ENCODE data around the gene TLE2. TPM values are rescaled to one million over a fixed set of nuclear protein-coding genes. Genes with fewer than 3 reads are reported as not detected.
"Not testable (repeated sequence)": the region's sequence is repeated elsewhere in the genome, so short reads cannot be mapped to it uniquely, and the experiment has no call there.

TLE2 gene
- total and polyA plus RNA-seq, 5 donors from 2014 or later = 3.1 to 9.3 (median 4.2) TPM

DNA sequence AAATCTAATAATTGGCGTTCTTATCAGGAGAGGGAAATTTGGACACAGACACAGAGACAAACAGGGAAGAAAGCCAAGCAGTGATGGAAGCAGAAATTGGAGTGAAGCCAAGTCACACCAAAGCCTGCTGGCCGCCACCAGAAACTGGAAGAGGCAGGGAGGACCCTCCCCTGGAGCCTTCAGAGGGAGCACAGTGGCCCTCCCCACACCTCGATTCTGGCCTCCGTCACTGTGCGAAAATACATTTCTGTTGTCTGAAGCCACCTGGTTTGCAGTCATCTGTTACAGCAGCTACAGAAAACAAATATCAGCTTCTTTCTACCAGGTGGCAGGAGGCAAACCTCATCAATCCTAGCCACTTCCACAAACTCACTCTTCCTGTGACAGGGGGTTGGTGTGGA is 60.0 kb downstream of the TLE2 start:
- H3K4me1 Mint-ChIP-seq = peaks cover 0 to under 1% (median 0%) of the 10 kb centered on the region in 4 donors
- H3K4me3 Mint-ChIP-seq = no peak overlapping the region
- no peak for ATAC-seq (ENCODE audit: low read depth in 2 of 2)

DNA sequence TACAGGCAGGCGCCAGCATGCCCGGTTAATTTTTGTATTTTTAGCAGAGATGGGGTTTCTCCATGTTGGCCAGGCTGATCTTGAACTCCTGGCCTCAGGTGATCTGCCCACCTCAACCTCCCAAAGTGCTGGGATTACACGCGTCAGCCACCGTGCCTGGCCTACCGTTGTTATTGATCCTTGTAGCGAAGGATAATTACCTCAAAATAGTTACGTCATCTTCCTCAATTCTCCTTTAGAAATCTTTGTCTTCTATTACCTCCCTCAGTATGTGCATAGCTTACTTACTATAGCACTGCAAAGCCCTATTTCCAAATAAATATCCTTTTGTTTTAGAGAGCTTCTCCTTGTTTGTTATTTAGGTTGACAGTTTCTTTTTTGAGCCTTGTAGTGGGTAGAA is 61.1 kb downstream of the TLE2 start:
- no peak for ATAC-seq (ENCODE audit: low read depth in 2 of 2)
- Mint-ChIP-seq H3K4me1 (no peaks in the 10 kb centered on the region), H3K36me3 (no peaks in the 10 kb centered on the region), H3K27ac (no peak overlapping the region), H3K4me3 (no peak overlapping the region), H3K27me3 (no peaks in the 10 kb centered on the region), H3K9me3 (no peaks in the 10 kb centered on the region)
- H3K4me3 ChIP-seq (ENCODE audit: low read depth, low read length) = no peak overlapping the region
- H3K27me3 ChIP-seq (ENCODE audit: control insufficient read depth, insufficient read depth, low read length) = no peaks in the 10 kb centered on the region
- no peaks in the 10 kb centered on the region for H3K4me1 ChIP-seq (ENCODE audit: control insufficient read depth, insufficient read depth, low read length, poor library complexity, severe bottlenecking)
- no peaks in the 10 kb centered on the region for H3K9me3 ChIP-seq (ENCODE audit: control insufficient read depth in 2 of 2, low read length in 2 of 2)
- H3K27ac ChIP-seq (ENCODE audit: insufficient read depth, low read length, poor library complexity, severe bottlenecking) = no peak overlapping the region
- DNase-seq = no peak
- H3K36me3 ChIP-seq (ENCODE audit: control insufficient read depth, insufficient read depth, low read length) = no peaks in the 10 kb centered on the region

More for the DNA sequence above, 60.0 kb downstream of the TLE2 start:
- Mint-ChIP-seq H3K27me3 (no peaks in the 10 kb centered on the region), H3K9me3 (no peaks in the 10 kb centered on the region), H3K27ac (no peak overlapping the region), H3K36me3 (no peaks in the 10 kb centered on the region)
- no peaks in the 10 kb centered on the region for H3K36me3 ChIP-seq (ENCODE audit: control insufficient read depth, insufficient read depth, low read length)
- no peak overlapping the region for H3K4me3 ChIP-seq (ENCODE audit: low read depth, low read length)
- H3K9me3 ChIP-seq (ENCODE audit: control insufficient read depth in 2 of 2, low read length in 2 of 2) = no peaks in the 10 kb centered on the region
- no peaks in the 10 kb centered on the region for H3K4me1 ChIP-seq (ENCODE audit: control insufficient read depth, insufficient read depth, low read length, poor library complexity, severe bottlenecking)
- no peak for DNase-seq
- H3K27me3 ChIP-seq (ENCODE audit: control insufficient read depth, insufficient read depth, low read length) = no peaks in the 10 kb centered on the region
- no peak overlapping the region for H3K27ac ChIP-seq (ENCODE audit: insufficient read depth, low read length, poor library complexity, severe bottlenecking)

GRCh38 chr19:2964874-2965273 is 64.2 kb downstream of the TLE2 start:
- no peak overlapping the region for H3K27ac ChIP-seq (ENCODE audit: insufficient read depth, low read length, poor library complexity, severe bottlenecking)
- Mint-ChIP-seq H3K4me1 (peaks cover 0 to 5% (median 4%) of the 10 kb centered on the region in 4 donors), H3K27ac (no peak overlapping the region), H3K27me3 (no peaks in the 10 kb centered on the region), H3K4me3 (no peak overlapping the region), H3K36me3 (peaks cover 4% of the 10 kb centered on the region), H3K9me3 (no peaks in the 10 kb centered on the region)
- H3K27me3 ChIP-seq (ENCODE audit: control insufficient read depth, insufficient read depth, low read length) = no peaks in the 10 kb centered on the region
- H3K9me3 ChIP-seq (ENCODE audit: control insufficient read depth in 2 of 2, low read length in 2 of 2) = no peaks in the 10 kb centered on the region
- DNase-seq (no peak), ATAC-seq (ENCODE audit: low read depth in 2 of 2) (no peak)
- H3K36me3 ChIP-seq (ENCODE audit: control insufficient read depth, insufficient read depth, low read length) = no peaks in the 10 kb centered on the region
- no peak overlapping the region for H3K4me3 ChIP-seq (ENCODE audit: low read depth, low read length)
- H3K4me1 ChIP-seq (ENCODE audit: control insufficient read depth, insufficient read depth, low read length, poor library complexity, severe bottlenecking) = no peaks in the 10 kb centered on the region

GRCh38 chr19:2963631-2964030 is 65.4 kb downstream of the TLE2 start:
- H3K9me3 ChIP-seq (ENCODE audit: control insufficient read depth in 2 of 2, low read length in 2 of 2); H3K4me3 Mint-ChIP-seq; H3K27me3 ChIP-seq (ENCODE audit: control insufficient read depth, insufficient read depth, low read length); ATAC-seq (ENCODE audit: low read depth in 2 of 2); H3K27ac ChIP-seq (ENCODE audit: insufficient read depth, low read length, poor library complexity, severe bottlenecking); H3K27me3 Mint-ChIP-seq; H3K4me1 Mint-ChIP-seq; H3K4me3 ChIP-seq (ENCODE audit: low read depth, low read length); H3K36me3 Mint-ChIP-seq; DNase-seq; H3K36me3 ChIP-seq (ENCODE audit: control insufficient read depth, insufficient read depth, low read length); H3K9me3 Mint-ChIP-seq; H3K4me1 ChIP-seq (ENCODE audit: control insufficient read depth, insufficient read depth, low read length, poor library complexity, severe bottlenecking): not testable (repeated sequence)
- peak overlapping the region in 1 of 3 donors; percentile 11 for H3K27ac Mint-ChIP-seq

- Histone ChIP-seq H3K4me1 (ENCODE audit: control insufficient read depth, insufficient read depth, low read length, poor library complexity, severe bottlenecking) (no peaks in the 10 kb centered on the region), H3K9me3 (ENCODE audit: control insufficient read depth in 2 of 2, low read length in 2 of 2) (no peaks in the 10 kb centered on the region), H3K4me3 (ENCODE audit: low read depth, low read length) (no peak overlapping the region), H3K27ac (ENCODE audit: insufficient read depth, low read length, poor library complexity, severe bottlenecking) (no peak overlapping the region), H3K36me3 (ENCODE audit: control insufficient read depth, insufficient read depth, low read length) (no peaks in the 10 kb centered on the region), H3K27me3 (ENCODE audit: control insufficient read depth, insufficient read depth, low read length) (no peaks in the 10 kb centered on the region)
- peaks cover 4% of the 10 kb centered on the region for H3K36me3 Mint-ChIP-seq
- no peak overlapping the region for H3K27ac Mint-ChIP-seq
- H3K4me1 Mint-ChIP-seq = peaks cover 0 to 5% (median 4%) of the 10 kb centered on the region in 4 donors
- DNase-seq (no peak), ATAC-seq (ENCODE audit: low read depth in 2 of 2) (no peak)
- H3K4me3 Mint-ChIP-seq = no peak overlapping the region
- H3K27me3 Mint-ChIP-seq = no peaks in the 10 kb centered on the region
- no peaks in the 10 kb centered on the region for H3K9me3 Mint-ChIP-seq
Observed at GRCh38 chr19:2963122-2963521, 66.0 kb downstream of the TLE2 start.

DNA sequence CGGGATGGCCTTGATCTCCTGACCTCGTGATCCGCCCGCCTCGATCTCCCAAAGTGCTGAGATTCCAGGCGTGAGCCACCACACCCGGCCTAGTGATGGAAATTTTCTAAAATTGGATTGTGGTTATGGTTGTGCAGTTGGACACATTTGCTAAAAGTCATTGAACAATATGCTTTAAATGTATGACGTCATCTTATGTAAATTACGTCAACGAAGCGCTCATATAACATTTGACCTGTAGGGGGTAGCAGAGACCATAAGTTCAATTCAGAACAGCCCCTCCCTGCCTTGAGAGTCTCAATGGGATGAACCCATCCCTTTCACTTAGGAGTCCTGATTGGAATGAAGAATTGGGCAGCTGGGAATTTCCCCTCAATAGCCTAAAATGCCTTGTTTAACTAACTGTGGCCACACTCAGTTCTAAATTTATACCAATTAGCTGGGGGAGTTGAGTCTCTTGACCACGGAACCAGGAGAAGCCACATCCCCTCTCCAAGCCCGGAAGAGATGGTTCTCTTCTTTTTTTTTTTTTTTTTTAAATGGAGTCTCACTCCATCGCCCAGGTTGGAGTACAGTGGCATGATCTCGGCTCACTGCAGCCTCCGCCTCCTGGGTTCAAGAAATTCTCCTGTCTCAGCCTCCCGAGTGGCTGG is 66.9 kb downstream of the TLE2 start:
- H3K36me3 ChIP-seq (ENCODE audit: control insufficient read depth, insufficient read depth, low read length) = no peaks in the 10 kb centered on the region
- no peaks in the 10 kb centered on the region for H3K9me3 ChIP-seq (ENCODE audit: control insufficient read depth in 2 of 2, low read length in 2 of 2)
- H3K27me3 ChIP-seq (ENCODE audit: control insufficient read depth, insufficient read depth, low read length) = no peaks in the 10 kb centered on the region
- Mint-ChIP-seq H3K4me3 (peak overlapping the region in 2 of 4 donors; percentile 1 to 20), H3K9me3 (no peaks in the 10 kb centered on the region), H3K27me3 (no peaks in the 10 kb centered on the region), H3K36me3 (peaks cover 4% of the 10 kb centered on the region), H3K27ac (peak overlapping the region; percentile 80 to 90 (median 87)), H3K4me1 (peaks cover 0 to 5% (median 4%) of the 10 kb centered on the region in 4 donors)
- H3K4me1 ChIP-seq (ENCODE audit: control insufficient read depth, insufficient read depth, low read length, poor library complexity, severe bottlenecking) = no peaks in the 10 kb centered on the region
- no peak overlapping the region for H3K4me3 ChIP-seq (ENCODE audit: low read depth, low read length)
- H3K27ac ChIP-seq (ENCODE audit: insufficient read depth, low read length, poor library complexity, severe bottlenecking) = no peak overlapping the region
- peak; percentile 30 to 85 (median 75) for DNase-seq
- ATAC-seq (ENCODE audit: low read depth in 2 of 2) = peak; percentile 58 to 60

DNA sequence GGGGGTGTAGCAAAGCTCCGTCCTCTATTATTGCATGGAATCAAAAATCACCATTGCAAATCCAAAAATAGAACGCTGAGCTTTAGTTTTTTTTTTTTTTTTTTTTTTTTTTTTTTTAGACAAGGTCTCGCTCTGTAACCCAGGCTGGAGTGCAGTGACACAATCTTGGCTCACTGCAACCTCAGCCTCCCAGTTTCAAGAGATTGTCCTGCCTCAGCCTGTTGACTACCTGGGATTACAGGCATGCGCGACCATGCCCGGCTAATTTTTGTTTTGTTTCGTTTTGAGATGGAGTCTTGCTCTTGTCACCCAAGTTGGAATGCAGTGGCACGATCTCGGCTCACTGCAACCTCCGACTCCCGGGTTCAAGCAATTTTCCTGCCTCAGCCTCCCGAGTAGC is 69.0 kb downstream of the TLE2 start:
- no peak overlapping the region for H3K4me3 Mint-ChIP-seq
- H3K27me3 ChIP-seq (ENCODE audit: control insufficient read depth, insufficient read depth, low read length) = no peaks in the 10 kb centered on the region
- H3K4me3 ChIP-seq (ENCODE audit: low read depth, low read length) = no peak overlapping the region
- H3K9me3 Mint-ChIP-seq = no peaks in the 10 kb centered on the region
- peaks cover 5% of the 10 kb centered on the region for H3K27me3 Mint-ChIP-seq
- peaks cover 4% of the 10 kb centered on the region for H3K36me3 Mint-ChIP-seq
- H3K4me1 Mint-ChIP-seq = peaks cover 0 to 5% (median 4%) of the 10 kb centered on the region in 4 donors
- no peaks in the 10 kb centered on the region for H3K9me3 ChIP-seq (ENCODE audit: control insufficient read depth in 2 of 2, low read length in 2 of 2)
- ATAC-seq (ENCODE audit: low read depth in 2 of 2) (no peak), DNase-seq (no peak)
- H3K27ac ChIP-seq (ENCODE audit: insufficient read depth, low read length, poor library complexity, severe bottlenecking) = no peak overlapping the region
- no peak overlapping the region for H3K27ac Mint-ChIP-seq
- H3K4me1 ChIP-seq (ENCODE audit: control insufficient read depth, insufficient read depth, low read length, poor library complexity, severe bottlenecking) = no peaks in the 10 kb centered on the region
- no peaks in the 10 kb centered on the region for H3K36me3 ChIP-seq (ENCODE audit: control insufficient read depth, insufficient read depth, low read length)

GRCh38 chr19:2957160-2957559 is 71.9 kb downstream of the TLE2 start:
- DNase-seq = no peak
- Mint-ChIP-seq H3K4me1 (peaks cover 0 to 4% (median 3%) of the 10 kb centered on the region in 4 donors), H3K4me3 (no peak overlapping the region), H3K27me3 (peaks cover 5% of the 10 kb centered on the region), H3K27ac (no peak overlapping the region), H3K9me3 (no peaks in the 10 kb centered on the region), H3K36me3 (peaks cover 3% of the 10 kb centered on the region)
- no peaks in the 10 kb centered on the region for H3K27me3 ChIP-seq (ENCODE audit: control insufficient read depth, insufficient read depth, low read length)
- H3K36me3 ChIP-seq (ENCODE audit: control insufficient read depth, insufficient read depth, low read length) = no peaks in the 10 kb centered on the region
- H3K27ac ChIP-seq (ENCODE audit: insufficient read depth, low read length, poor library complexity, severe bottlenecking) = no peak overlapping the region
- H3K4me3 ChIP-seq (ENCODE audit: low read depth, low read length) = no peak overlapping the region
- H3K4me1 ChIP-seq (ENCODE audit: control insufficient read depth, insufficient read depth, low read length, poor library complexity, severe bottlenecking) = no peaks in the 10 kb centered on the region
- ATAC-seq (ENCODE audit: low read depth in 2 of 2) = no peak
- H3K9me3 ChIP-seq (ENCODE audit: control insufficient read depth in 2 of 2, low read length in 2 of 2) = no peaks in the 10 kb centered on the region

Measured in CD4-positive, CD25-positive, alpha-beta regulatory T cell (primary cell).